Upper lobe of left lung (tissue), 4 donors: ENCODE results near the gene CDH12.

Experiments
- EP300 ChIP-seq, 4 donors: sonication (generic); formaldehyde crosslinking; IDR thresholded peaks; one replicate each; pipeline ENCODE4 v1.5.1; 2017; ENCODE audit warnings: antibody characterized with exemption in 4 of 4, control low read depth in 2 of 4
- TF ChIP-seq, protein P1 (sequence below), 6 experiments: fragments of 450-650 bp in 4 of 6; fragments of 200-600 bp in 2 of 6; sonication (generic) in 2 of 6; IDR thresholded peaks; one replicate each; pipeline ENCODE4 v1.5.1; 2016 to 2019; ENCODE audit warnings: antibody characterized with exemption in 6 of 6

DNA sequence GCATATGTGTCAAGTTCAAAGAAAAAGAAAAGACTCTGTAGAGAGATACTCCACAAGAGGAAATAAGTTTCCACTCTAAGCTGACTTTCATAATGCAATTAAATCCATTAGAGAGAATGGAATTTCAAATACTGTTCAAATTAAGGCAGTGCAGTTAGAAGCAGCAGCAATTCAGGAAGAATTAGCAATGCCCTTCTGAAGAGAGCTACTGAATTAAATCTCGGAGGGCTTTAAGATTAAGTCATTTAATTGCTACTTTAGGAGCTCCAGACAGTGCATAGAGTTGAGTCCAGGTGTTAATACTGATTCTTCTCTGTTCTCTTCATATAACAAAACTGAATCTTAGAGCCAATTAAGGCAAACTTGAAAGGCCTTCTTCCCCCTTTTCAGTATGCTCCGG is 8.5 kb downstream of the CDH12 start:
- TF ChIP-seq, protein P1, sequence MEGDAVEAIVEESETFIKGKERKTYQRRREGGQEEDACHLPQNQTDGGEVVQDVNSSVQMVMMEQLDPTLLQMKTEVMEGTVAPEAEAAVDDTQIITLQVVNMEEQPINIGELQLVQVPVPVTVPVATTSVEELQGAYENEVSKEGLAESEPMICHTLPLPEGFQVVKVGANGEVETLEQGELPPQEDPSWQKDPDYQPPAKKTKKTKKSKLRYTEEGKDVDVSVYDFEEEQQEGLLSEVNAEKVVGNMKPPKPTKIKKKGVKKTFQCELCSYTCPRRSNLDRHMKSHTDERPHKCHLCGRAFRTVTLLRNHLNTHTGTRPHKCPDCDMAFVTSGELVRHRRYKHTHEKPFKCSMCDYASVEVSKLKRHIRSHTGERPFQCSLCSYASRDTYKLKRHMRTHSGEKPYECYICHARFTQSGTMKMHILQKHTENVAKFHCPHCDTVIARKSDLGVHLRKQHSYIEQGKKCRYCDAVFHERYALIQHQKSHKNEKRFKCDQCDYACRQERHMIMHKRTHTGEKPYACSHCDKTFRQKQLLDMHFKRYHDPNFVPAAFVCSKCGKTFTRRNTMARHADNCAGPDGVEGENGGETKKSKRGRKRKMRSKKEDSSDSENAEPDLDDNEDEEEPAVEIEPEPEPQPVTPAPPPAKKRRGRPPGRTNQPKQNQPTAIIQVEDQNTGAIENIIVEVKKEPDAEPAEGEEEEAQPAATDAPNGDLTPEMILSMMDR (IDR thresholded peaks at IDR 0.05) = no peak
- no peak for TF ChIP-seq EP300 (IDR thresholded peaks at IDR 0.05)
